SU-DHL-6 (cell line): ENCODE results near the gene TNFRSF12A.

ENCODE experiments used
- H2AFZ ChIP-seq: fragments of 200-600 bp; sonication (generic); 2 replicates; pipeline ENCODE4 v1.6.1; 2014; ENCODE audit warnings: low read depth, mild to moderate bottlenecking, moderate library complexity, mixed read lengths, antibody characterized with exemption, low read length; ENCODE audit not compliant: severe bottlenecking
- H3F3A ChIP-seq: fragments of 200-600 bp; shearing (Covaris generic); 2 replicates; pipeline ENCODE4 v1.6.0; 2016; ENCODE audit warnings: antibody characterized with exemption, mild to moderate bottlenecking; ENCODE audit not compliant: insufficient read depth
- H3K27ac ChIP-seq: fragments of 200-600 bp; sonication (generic); 2 replicates; pipeline ENCODE4 v1.5.1; 2016; ENCODE audit warnings: low read depth, mild to moderate bottlenecking, low read length, moderate library complexity, mixed read lengths
- H3K27me3 ChIP-seq: fragments of 200-600 bp; sonication (generic), shearing (Covaris generic); 2 replicates; pipeline ENCODE4 v1.6.0; 2014; ENCODE audit warnings: mild to moderate bottlenecking, low read length
- H3K36me3 ChIP-seq: fragments of 200-600 bp; sonication (generic); 2 replicates; pipeline ENCODE4 v1.6.1; 2014; ENCODE audit warnings: mild to moderate bottlenecking, low read length, mixed read lengths
- H3K4me2 ChIP-seq: fragments of 300-600, 200-600 bp; shearing (Covaris generic), sonication (generic); 2 replicates; pipeline ENCODE4 v1.6.0; 2014; ENCODE audit warnings: low read length, low read depth, mild to moderate bottlenecking; ENCODE audit not compliant: poor library complexity, severe bottlenecking
- H3K4me3 ChIP-seq: fragments of 200-600 bp; sonication (generic); 2 replicates; pipeline ENCODE4 v1.5.1; 2014; ENCODE audit warnings: antibody characterized with exemption, low read length, mild to moderate bottlenecking, mixed read lengths; ENCODE audit not compliant: insufficient read depth, poor library complexity, severe bottlenecking
- H3K79me2 ChIP-seq: fragments of 200-600 bp; sonication (generic); 2 replicates; pipeline ENCODE4 v1.6.1; 2014; ENCODE audit warnings: mild to moderate bottlenecking, low read length, moderate library complexity; ENCODE audit not compliant: insufficient read depth
- H3K9ac ChIP-seq: fragments of 200-600 bp; sonication (generic); 2 replicates; pipeline ENCODE4 v1.7.0; 2014; ENCODE audit warnings: mild to moderate bottlenecking, low read length
- H3K9me2 ChIP-seq: fragments of 200-600 bp; sonication (generic); replicated peaks from 2 replicates; pipeline ENCODE4 v1.6.1; 2014; ENCODE audit warnings: low read length; ENCODE audit not compliant: insufficient read depth
- H3K9me3 ChIP-seq: fragments of 200-600 bp; sonication (generic); 2 replicates; pipeline ENCODE4 v1.6.1; 2014; ENCODE audit warnings: low read length, mixed read lengths; ENCODE audit not compliant: insufficient read depth
- H4K20me1 ChIP-seq: fragments of 200-600 bp; sonication (generic); 2 replicates; pipeline ENCODE4 v1.6.1; 2014; ENCODE audit warnings: low read depth, mild to moderate bottlenecking, antibody characterized with exemption, low read length, moderate library complexity, mixed read lengths
- CTCF ChIP-seq: fragments of 200-600 bp; sonication (generic); IDR thresholded peaks from one replicate; pipeline ENCODE4 v1.5.1; 2017; ENCODE audit warnings: antibody characterized with exemption, mild to moderate bottlenecking, low read length, moderate library complexity; ENCODE audit not compliant: insufficient read depth, poor library complexity, severe bottlenecking
- EZH2phosphoT487 ChIP-seq: fragments of 200-600 bp; sonication (generic), shearing (Covaris generic); conservative IDR thresholded peaks from 2 replicates; pipeline ENCODE4 v1.6.1; 2018; ENCODE audit warnings: mild to moderate bottlenecking, antibody characterized with exemption, low read length, moderate library complexity, mixed read lengths

The TNFRSF12A gene

DNA sequence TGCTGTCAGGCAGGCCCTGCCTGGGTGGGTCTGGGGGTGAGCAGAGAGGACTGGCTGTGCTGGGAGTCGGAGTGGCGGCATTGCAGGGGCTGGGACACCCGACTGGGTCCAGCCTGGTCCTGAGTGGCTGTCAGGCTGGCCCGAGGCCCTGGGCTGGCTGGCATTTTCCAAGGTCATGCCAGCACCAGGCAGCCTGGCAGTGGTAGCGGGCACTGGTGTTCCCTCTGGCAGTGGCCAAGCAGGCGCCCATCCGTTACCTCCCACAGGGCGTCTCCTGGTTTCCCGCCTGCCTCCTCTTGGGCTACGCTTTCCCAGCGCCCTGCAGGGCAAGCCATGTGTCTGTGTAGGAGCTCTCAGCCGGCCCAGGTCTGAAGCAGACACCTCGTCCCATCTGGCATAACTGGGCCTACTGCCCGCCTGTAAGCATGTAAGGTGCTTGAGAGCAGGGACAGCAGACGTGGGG lies 34.2 kb upstream of the TNFRSF12A start:
- TF ChIP-seq EZH2phosphoT487, result no peak
- no peak for TF ChIP-seq CTCF
- Histone ChIP-seq H3K36me3 (no peaks in the 10 kb centered on the region), H3K79me2 (no peaks in the 10 kb centered on the region), H2AFZ (no peak overlapping the region), H3K27ac (no peak overlapping the region), H3K9me2 (no peaks in the 10 kb centered on the region), H3K9me3 (no peaks in the 10 kb centered on the region), H3K4me2 (no peak overlapping the region), H3K4me3 (no peak overlapping the region), H3F3A (peaks cover 18% of the 10 kb centered on the region), H3K27me3 (no peaks in the 10 kb centered on the region), H3K9ac (no peak overlapping the region), H4K20me1 (no peaks in the 10 kb centered on the region)

DNA sequence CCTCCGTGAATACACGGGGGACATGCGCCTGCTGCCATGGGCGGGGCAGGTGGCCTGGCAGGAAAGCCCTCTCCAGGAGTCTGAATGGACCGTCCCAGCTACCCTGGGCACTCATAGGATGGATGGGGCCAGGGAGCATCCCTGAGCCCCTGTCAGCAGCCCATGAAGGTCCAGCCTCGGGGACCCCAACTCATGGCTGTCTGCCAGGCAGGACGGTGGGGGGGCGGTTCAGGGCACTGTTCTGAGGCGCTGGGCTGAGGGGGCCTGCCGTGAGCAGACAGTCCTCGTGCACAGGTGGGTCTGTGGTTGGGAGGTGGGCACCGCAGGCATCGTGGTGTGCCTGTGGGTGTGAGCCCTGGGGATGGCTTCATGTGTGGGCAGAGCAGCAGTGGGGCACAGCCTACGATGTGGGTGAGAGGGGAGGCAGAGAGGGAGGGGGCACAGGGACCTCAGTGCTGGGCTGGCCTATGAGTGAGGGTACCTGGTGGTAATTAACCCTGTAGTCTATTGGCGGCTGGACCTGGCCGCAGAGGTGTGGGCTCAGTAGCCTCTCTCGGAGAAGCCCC lies 33.5 kb upstream of the TNFRSF12A start:
- peaks cover 16% of the 10 kb centered on the region for H3F3A ChIP-seq
- H4K20me1 ChIP-seq, result no peaks in the 10 kb centered on the region
- no peaks in the 10 kb centered on the region for H3K27me3 ChIP-seq
- no peak overlapping the region for H3K9ac ChIP-seq
- H3K36me3 ChIP-seq, result no peaks in the 10 kb centered on the region
- no peaks in the 10 kb centered on the region for H3K79me2 ChIP-seq
- no peak overlapping the region for H2AFZ ChIP-seq
- H3K4me2 ChIP-seq, result no peak overlapping the region
- H3K9me3 ChIP-seq, result no peaks in the 10 kb centered on the region
- H3K4me3 ChIP-seq, result no peak overlapping the region
- H3K9me2 ChIP-seq, result no peaks in the 10 kb centered on the region
- no peak for TF ChIP-seq CTCF
- TF ChIP-seq EZH2phosphoT487, result no peak
- no peak overlapping the region for H3K27ac ChIP-seq

DNA sequence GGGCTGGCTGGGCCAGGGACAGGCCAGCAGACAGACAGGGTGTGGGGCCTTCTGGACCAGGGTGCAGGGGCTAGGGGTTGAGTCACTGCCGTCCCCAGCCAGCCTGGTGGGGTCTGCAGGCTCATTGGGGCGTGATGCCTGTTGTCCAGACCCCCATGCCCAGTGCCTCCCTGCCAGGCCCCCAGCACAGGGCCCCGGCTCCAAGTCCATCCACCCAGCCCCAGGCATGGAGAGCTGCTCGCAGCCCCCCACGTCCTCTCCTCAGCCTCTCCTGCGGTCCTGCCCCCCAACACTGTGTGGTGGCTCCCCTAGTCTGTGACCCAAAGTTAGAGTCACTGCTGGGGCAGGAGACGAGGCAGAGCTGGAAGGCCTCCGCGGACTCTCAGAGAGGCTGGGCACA lies 32.9 kb upstream of the TNFRSF12A start:
- Histone ChIP-seq H3K9me3 (no peaks in the 10 kb centered on the region), H3K27ac (no peak overlapping the region), H3K9me2 (no peaks in the 10 kb centered on the region), H2AFZ (no peak overlapping the region), H3F3A (peaks cover 11% of the 10 kb centered on the region), H3K9ac (no peak overlapping the region), H3K4me3 (no peak overlapping the region), H3K79me2 (no peaks in the 10 kb centered on the region), H3K27me3 (no peaks in the 10 kb centered on the region), H4K20me1 (no peaks in the 10 kb centered on the region), H3K4me2 (no peak overlapping the region), H3K36me3 (no peaks in the 10 kb centered on the region)
- TF ChIP-seq EZH2phosphoT487 (no peak), CTCF (no peak)
